ENCODE measurements around the gene METTL24. TPM values are rescaled to one million over a fixed set of nuclear protein-coding genes. Genes with fewer than 3 reads are reported as not detected.

METTL24 gene
- total and polyA plus RNA-seq, 2 of the 13 experiments (the other 11 are each of a cell fraction or from before 2014, with no cell fraction given): not detected

- TF ChIP-seq, protein P1, sequence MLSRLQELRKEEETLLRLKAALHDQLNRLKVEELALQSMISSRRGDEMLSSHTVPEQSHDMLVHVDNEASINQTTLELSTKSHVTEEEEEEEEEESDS (CRISPR knock-in tag; IDR thresholded peaks at IDR 0.05; ENCODE audit: borderline replicate concordance): no peak
- TF ChIP-seq ZNF510 (CRISPR knock-in tag; IDR thresholded peaks at IDR 0.05; ENCODE audit: low read depth) (no peak), ZSCAN5A (CRISPR knock-in tag; IDR thresholded peaks at IDR 0.05; ENCODE audit: borderline replicate concordance) (no peak), ZBTB42 (CRISPR knock-in tag; IDR thresholded peaks at IDR 0.05) (no peak), TCF7L2 (IDR thresholded peaks at IDR 0.05; ENCODE audit: low read depth, low read length) (no peak), ELK4 (CRISPR knock-in tag; IDR thresholded peaks at IDR 0.05; ENCODE audit: borderline replicate concordance) (no peak), ZNF331 (CRISPR knock-in tag; IDR thresholded peaks at IDR 0.05) (no peak), ZNF629 (CRISPR knock-in tag; conservative IDR thresholded peaks at IDR 0.05) (peak; percentile 30; the same call in 1 of the 2 replicates), KDM4B (CRISPR knock-in tag; IDR thresholded peaks at IDR 0.05) (no peak), FOXK2 (IDR thresholded peaks at IDR 0.05) (no peak), ZFAT (CRISPR knock-in tag; conservative IDR thresholded peaks at IDR 0.05) (no peak), KMT2A (CRISPR knock-in tag; IDR thresholded peaks at IDR 0.05) (no peak), SP2 (CRISPR knock-in tag; IDR thresholded peaks at IDR 0.05) (no peak), AGO1 (IDR thresholded peaks at IDR 0.05; ENCODE audit: low read depth, low read length, poor library complexity, severe bottlenecking) (no peak), ZNF850 (CRISPR knock-in tag; conservative IDR thresholded peaks at IDR 0.05) (no peak), ZNF891 (CRISPR knock-in tag; IDR thresholded peaks at IDR 0.05) (no peak), CENPBD1 (CRISPR knock-in tag; IDR thresholded peaks at IDR 0.05; ENCODE audit: borderline replicate concordance, low read depth) (no peak), ZMAT3 (CRISPR knock-in tag; conservative IDR thresholded peaks at IDR 0.05) (no peak), E2F5 (CRISPR knock-in tag; conservative IDR thresholded peaks at IDR 0.05) (no peak), ZMYM2 (CRISPR knock-in tag; IDR thresholded peaks at IDR 0.05) (no peak)
- TF ChIP-seq, protein P2, sequence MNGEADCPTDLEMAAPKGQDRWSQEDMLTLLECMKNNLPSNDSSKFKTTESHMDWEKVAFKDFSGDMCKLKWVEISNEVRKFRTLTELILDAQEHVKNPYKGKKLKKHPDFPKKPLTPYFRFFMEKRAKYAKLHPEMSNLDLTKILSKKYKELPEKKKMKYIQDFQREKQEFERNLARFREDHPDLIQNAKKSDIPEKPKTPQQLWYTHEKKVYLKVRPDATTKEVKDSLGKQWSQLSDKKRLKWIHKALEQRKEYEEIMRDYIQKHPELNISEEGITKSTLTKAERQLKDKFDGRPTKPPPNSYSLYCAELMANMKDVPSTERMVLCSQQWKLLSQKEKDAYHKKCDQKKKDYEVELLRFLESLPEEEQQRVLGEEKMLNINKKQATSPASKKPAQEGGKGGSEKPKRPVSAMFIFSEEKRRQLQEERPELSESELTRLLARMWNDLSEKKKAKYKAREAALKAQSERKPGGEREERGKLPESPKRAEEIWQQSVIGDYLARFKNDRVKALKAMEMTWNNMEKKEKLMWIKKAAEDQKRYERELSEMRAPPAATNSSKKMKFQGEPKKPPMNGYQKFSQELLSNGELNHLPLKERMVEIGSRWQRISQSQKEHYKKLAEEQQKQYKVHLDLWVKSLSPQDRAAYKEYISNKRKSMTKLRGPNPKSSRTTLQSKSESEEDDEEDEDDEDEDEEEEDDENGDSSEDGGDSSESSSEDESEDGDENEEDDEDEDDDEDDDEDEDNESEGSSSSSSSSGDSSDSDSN (CRISPR knock-in tag; IDR thresholded peaks at IDR 0.05): no peak
- TF ChIP-seq, protein P3, sequence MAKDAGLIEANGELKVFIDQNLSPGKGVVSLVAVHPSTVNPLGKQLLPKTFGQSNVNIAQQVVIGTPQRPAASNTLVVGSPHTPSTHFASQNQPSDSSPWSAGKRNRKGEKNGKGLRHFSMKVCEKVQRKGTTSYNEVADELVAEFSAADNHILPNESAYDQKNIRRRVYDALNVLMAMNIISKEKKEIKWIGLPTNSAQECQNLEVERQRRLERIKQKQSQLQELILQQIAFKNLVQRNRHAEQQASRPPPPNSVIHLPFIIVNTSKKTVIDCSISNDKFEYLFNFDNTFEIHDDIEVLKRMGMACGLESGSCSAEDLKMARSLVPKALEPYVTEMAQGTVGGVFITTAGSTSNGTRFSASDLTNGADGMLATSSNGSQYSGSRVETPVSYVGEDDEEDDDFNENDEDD (CRISPR knock-in tag; IDR thresholded peaks at IDR 0.05; ENCODE audit: borderline replicate concordance): no peak
Measured at GRCh38 chr6:110341663-110342596, 16.2 kb downstream of the METTL24 start (continued).

Data from HepG2 (cell line).